ENCODE results near the gene PDCD5. TPM values are rescaled to one million over a fixed set of nuclear protein-coding genes. Genes with fewer than 3 reads are reported as not detected.

PDCD5 gene
- total and polyA plus RNA-seq, 2 experiments from 2014 or later, result 77.8 to 436 TPM

DNA sequence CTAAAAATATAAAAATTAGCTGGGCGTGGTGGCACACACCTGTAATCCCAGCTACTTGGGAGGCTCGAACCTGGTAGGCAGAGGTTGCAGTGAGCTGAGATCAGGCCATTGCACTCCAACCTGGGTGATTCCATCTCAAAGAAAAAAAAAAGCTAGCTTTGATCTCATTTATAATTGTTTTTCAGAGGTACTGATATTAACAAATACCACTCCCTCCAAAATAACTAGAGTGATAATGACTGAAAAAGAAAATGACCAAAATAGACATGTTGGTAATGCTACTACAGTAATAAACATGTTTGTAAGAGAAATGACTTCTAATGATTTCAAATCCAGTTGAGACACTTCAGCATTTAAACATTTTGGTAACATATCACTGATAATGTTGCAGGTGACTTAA lies 13.0 kb downstream of the PDCD5 start (continued):
- TF ChIP-seq, protein P1, sequence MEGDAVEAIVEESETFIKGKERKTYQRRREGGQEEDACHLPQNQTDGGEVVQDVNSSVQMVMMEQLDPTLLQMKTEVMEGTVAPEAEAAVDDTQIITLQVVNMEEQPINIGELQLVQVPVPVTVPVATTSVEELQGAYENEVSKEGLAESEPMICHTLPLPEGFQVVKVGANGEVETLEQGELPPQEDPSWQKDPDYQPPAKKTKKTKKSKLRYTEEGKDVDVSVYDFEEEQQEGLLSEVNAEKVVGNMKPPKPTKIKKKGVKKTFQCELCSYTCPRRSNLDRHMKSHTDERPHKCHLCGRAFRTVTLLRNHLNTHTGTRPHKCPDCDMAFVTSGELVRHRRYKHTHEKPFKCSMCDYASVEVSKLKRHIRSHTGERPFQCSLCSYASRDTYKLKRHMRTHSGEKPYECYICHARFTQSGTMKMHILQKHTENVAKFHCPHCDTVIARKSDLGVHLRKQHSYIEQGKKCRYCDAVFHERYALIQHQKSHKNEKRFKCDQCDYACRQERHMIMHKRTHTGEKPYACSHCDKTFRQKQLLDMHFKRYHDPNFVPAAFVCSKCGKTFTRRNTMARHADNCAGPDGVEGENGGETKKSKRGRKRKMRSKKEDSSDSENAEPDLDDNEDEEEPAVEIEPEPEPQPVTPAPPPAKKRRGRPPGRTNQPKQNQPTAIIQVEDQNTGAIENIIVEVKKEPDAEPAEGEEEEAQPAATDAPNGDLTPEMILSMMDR (conservative IDR thresholded peaks at IDR 0.05; ENCODE audit: low read depth in 2 of 2), result no peak

DNA sequence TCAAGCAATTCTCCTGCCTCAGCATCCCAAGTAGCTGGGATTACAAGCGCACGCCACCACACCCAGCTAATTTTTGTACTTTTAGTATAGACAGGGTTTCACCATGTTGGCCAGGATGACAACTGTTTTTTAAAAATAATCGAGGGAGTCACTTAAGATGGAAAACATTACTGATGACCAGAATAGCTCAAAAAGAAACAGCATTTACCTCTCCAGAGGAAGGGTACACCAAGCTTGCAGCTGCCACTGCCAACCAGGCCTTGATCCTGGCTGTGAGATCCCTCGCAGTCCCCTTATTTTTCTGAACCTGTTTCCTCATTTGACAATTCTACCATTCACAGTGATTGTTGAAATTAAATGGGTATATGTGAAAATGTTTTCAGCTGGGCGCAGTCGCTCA lies 14.5 kb downstream of the PDCD5 start:
- Histone ChIP-seq H3K9me2 (ENCODE audit: insufficient read depth) (no peaks in the 10 kb centered on the region), H3K36me3 (ENCODE audit: insufficient read depth) (peaks cover 53% of the 10 kb centered on the region), H4K20me1 (replicated peaks; ENCODE audit: insufficient read depth) (no peaks in the 10 kb centered on the region; the same call in 1 of the 2 replicates), H3K4me1 (ENCODE audit: insufficient read depth) (no peaks in the 10 kb centered on the region), H3K79me2 (replicated peaks; ENCODE audit: insufficient read depth) (peaks cover 3% of the 10 kb centered on the region; the same call in 1 of the 2 replicates), H3K27me3 (ENCODE audit: insufficient read depth) (no peaks in the 10 kb centered on the region), H3K4me3 (no peak overlapping the region), H2AFZ (no peak overlapping the region), H3K27ac (ENCODE audit: low read depth) (no peak overlapping the region), H3K4me2 (no peak overlapping the region), H3F3A (replicated peaks; ENCODE audit: low read depth) (no peaks in the 10 kb centered on the region)
- peaks cover 3% of the 10 kb centered on the region for H3K27me3 Mint-ChIP-seq (ENCODE audit: insufficient read depth, low read depth, poor library complexity)
- H3K36me3 Mint-ChIP-seq (ENCODE audit: low read depth), result peaks cover 86% of the 10 kb centered on the region
- DNase-seq (ENCODE audit: low spot score) (no peak), ATAC-seq (no peak)
- H3K4me1 Mint-ChIP-seq, result peaks cover 3% of the 10 kb centered on the region; the same call in 1 of the 3 replicates
- H3K9me3 Mint-ChIP-seq, result peaks cover 32% of the 10 kb centered on the region
- H3K27ac Mint-ChIP-seq, result no peak overlapping the region
- H3K4me3 Mint-ChIP-seq, result no peak overlapping the region
- TF ChIP-seq ZNF114 (CRISPR knock-in tag; IDR thresholded peaks at IDR 0.05) (no peak), ZNF331 (CRISPR knock-in tag; IDR thresholded peaks at IDR 0.05; ENCODE audit: low read depth) (no peak), JUNB (IDR thresholded peaks at IDR 0.05; ENCODE audit: unreplicated experiment) (no peak), EZH2 (IDR thresholded peaks at IDR 0.05; ENCODE audit: low read depth, unreplicated experiment) (no peak), CREB1 (CRISPR knock-in tag; IDR thresholded peaks at IDR 0.05; ENCODE audit: low read depth) (no peak), STAT1 (IDR thresholded peaks at IDR 0.05; ENCODE audit: unreplicated experiment) (no peak)
- TF ChIP-seq, protein P2, sequence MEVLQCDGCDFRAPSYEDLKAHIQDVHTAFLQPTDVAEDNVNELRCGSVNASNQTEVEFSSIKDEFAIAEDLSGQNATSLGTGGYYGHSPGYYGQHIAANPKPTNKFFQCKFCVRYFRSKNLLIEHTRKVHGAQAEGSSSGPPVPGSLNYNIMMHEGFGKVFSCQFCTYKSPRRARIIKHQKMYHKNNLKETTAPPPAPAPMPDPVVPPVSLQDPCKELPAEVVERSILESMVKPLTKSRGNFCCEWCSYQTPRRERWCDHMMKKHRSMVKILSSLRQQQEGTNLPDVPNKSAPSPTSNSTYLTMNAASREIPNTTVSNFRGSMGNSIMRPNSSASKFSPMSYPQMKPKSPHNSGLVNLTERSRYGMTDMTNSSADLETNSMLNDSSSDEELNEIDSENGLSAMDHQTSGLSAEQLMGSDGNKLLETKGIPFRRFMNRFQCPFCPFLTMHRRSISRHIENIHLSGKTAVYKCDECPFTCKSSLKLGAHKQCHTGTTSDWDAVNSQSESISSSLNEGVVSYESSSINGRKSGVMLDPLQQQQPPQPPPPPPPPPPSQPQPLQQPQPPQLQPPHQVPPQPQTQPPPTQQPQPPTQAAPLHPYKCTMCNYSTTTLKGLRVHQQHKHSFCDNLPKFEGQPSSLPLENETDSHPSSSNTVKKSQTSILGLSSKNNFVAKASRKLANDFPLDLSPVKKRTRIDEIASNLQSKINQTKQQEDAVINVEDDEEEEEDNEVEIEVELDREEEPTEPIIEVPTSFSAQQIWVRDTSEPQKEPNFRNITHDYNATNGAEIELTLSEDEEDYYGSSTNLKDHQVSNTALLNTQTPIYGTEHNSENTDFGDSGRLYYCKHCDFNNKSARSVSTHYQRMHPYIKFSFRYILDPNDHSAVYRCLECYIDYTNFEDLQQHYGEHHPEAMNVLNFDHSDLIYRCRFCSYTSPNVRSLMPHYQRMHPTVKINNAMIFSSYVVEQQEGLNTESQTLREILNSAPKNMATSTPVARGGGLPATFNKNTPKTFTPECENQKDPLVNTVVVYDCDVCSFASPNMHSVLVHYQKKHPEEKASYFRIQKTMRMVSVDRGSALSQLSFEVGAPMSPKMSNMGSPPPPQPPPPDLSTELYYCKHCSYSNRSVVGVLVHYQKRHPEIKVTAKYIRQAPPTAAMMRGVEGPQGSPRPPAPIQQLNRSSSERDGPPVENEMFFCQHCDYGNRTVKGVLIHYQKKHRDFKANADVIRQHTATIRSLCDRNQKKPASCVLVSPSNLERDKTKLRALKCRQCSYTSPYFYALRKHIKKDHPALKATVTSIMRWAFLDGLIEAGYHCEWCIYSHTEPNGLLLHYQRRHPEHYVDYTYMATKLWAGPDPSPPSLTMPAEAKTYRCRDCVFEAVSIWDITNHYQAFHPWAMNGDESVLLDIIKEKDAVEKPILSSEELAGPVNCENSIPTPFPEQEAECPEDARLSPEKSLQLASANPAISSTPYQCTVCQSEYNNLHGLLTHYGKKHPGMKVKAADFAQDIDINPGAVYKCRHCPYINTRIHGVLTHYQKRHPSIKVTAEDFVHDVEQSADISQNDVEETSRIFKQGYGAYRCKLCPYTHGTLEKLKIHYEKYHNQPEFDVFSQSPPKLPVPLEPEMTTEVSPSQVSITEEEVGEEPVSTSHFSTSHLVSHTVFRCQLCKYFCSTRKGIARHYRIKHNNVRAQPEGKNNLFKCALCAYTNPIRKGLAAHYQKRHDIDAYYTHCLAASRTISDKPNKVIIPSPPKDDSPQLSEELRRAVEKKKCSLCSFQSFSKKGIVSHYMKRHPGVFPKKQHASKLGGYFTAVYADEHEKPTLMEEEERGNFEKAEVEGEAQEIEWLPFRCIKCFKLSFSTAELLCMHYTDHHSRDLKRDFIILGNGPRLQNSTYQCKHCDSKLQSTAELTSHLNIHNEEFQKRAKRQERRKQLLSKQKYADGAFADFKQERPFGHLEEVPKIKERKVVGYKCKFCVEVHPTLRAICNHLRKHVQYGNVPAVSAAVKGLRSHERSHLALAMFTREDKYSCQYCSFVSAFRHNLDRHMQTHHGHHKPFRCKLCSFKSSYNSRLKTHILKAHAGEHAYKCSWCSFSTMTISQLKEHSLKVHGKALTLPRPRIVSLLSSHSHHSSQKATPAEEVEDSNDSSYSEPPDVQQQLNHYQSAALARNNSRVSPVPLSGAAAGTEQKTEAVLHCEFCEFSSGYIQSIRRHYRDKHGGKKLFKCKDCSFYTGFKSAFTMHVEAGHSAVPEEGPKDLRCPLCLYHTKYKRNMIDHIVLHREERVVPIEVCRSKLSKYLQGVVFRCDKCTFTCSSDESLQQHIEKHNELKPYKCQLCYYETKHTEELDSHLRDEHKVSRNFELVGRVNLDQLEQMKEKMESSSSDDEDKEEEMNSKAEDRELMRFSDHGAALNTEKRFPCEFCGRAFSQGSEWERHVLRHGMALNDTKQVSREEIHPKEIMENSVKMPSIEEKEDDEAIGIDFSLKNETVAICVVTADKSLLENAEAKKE (CRISPR knock-in tag; IDR thresholded peaks at IDR 0.05), result no peak
- TF ChIP-seq, protein P3, sequence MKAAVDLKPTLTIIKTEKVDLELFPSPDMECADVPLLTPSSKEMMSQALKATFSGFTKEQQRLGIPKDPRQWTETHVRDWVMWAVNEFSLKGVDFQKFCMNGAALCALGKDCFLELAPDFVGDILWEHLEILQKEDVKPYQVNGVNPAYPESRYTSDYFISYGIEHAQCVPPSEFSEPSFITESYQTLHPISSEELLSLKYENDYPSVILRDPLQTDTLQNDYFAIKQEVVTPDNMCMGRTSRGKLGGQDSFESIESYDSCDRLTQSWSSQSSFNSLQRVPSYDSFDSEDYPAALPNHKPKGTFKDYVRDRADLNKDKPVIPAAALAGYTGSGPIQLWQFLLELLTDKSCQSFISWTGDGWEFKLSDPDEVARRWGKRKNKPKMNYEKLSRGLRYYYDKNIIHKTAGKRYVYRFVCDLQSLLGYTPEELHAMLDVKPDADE (IDR thresholded peaks at IDR 0.05), result no peak
- TF ChIP-seq, protein P1 (conservative IDR thresholded peaks at IDR 0.05; ENCODE audit: low read depth in 2 of 2), result no peak
- TF ChIP-seq, protein P4, sequence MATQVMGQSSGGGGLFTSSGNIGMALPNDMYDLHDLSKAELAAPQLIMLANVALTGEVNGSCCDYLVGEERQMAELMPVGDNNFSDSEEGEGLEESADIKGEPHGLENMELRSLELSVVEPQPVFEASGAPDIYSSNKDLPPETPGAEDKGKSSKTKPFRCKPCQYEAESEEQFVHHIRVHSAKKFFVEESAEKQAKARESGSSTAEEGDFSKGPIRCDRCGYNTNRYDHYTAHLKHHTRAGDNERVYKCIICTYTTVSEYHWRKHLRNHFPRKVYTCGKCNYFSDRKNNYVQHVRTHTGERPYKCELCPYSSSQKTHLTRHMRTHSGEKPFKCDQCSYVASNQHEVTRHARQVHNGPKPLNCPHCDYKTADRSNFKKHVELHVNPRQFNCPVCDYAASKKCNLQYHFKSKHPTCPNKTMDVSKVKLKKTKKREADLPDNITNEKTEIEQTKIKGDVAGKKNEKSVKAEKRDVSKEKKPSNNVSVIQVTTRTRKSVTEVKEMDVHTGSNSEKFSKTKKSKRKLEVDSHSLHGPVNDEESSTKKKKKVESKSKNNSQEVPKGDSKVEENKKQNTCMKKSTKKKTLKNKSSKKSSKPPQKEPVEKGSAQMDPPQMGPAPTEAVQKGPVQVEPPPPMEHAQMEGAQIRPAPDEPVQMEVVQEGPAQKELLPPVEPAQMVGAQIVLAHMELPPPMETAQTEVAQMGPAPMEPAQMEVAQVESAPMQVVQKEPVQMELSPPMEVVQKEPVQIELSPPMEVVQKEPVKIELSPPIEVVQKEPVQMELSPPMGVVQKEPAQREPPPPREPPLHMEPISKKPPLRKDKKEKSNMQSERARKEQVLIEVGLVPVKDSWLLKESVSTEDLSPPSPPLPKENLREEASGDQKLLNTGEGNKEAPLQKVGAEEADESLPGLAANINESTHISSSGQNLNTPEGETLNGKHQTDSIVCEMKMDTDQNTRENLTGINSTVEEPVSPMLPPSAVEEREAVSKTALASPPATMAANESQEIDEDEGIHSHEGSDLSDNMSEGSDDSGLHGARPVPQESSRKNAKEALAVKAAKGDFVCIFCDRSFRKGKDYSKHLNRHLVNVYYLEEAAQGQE (IDR thresholded peaks at IDR 0.05; ENCODE audit: unreplicated experiment), result no peak

Measured in GM23338 (cell line).